HG03354 (cell line): Measurements from ENCODE around the gene ABAT.
"Not testable (repeated sequence)": the region's sequence is repeated elsewhere in the genome, so short reads cannot be mapped to it uniquely, and the experiment has no call there.

Source experiments
- ATAC-seq: cut with Tn5 transposase; IDR thresholded peaks from one replicate; pipeline ENCODE4 v1.9.1; 2021; ENCODE audit warnings: mild to moderate bottlenecking; ENCODE audit not compliant: unreplicated experiment, poor library complexity, severe bottlenecking

ABAT gene

GRCh38 chr16:8764525-8765250 lies 90.3 kb downstream of the ABAT start:
- ATAC-seq, result no peak

- no peak for ATAC-seq
Observed at GRCh38 chr16:8767176-8767575, 92.8 kb downstream of the ABAT start.

GRCh38 chr16:8768283-8768682 lies 93.9 kb downstream of the ABAT start:
- ATAC-seq, result no peak

GRCh38 chr16:8768692-8769091 lies 94.3 kb downstream of the ABAT start:
- no peak for ATAC-seq

- ATAC-seq, result no peak
Observed at GRCh38 chr16:8773537-8773936, 99.1 kb downstream of the ABAT start.

- no peak for ATAC-seq
Observed at GRCh38 chr16:8774208-8774607, 99.8 kb downstream of the ABAT start.

GRCh38 chr16:8775359-8775758 lies 100.9 kb downstream of the ABAT start:
- no peak for ATAC-seq

- ATAC-seq, result no peak
Observed at GRCh38 chr16:8776129-8776584, 101.7 kb downstream of the ABAT start.

- ATAC-seq, result no peak
Observed at GRCh38 chr16:8777217-8777616, 102.8 kb downstream of the ABAT start.

- no peak for ATAC-seq
Observed at GRCh38 chr16:8781797-8782196, 107.4 kb downstream of the ABAT start.

GRCh38 chr16:8782673-8783072 lies 108.3 kb downstream of the ABAT start:
- ATAC-seq, result no peak

GRCh38 chr16:8785408-8785807 lies 111.0 kb downstream of the ABAT start:
- ATAC-seq, result no peak

- not testable (repeated sequence) for ATAC-seq
Observed at GRCh38 chr16:8786316-8786715, 111.9 kb downstream of the ABAT start.

- ATAC-seq, result no peak
Observed at GRCh38 chr16:8788578-8789172, 114.3 kb downstream of the ABAT start.

- no peak for ATAC-seq
Observed at GRCh38 chr16:8795091-8795490, 120.7 kb downstream of the ABAT start.

- ATAC-seq, result no peak
Observed at GRCh38 chr16:8795818-8796217, 121.4 kb downstream of the ABAT start.

- ATAC-seq, result no peak
Observed at GRCh38 chr16:8796469-8797363, 122.3 kb downstream of the ABAT start.

- peak; percentile 95 for ATAC-seq
Observed at GRCh38 chr16:8797364-8798173, 123.2 kb downstream of the ABAT start, which contains the start of the genes PMM2 and TMEM186. TSS of gene PMM2 (plus strand) at chr16:8797839. CDS start at chr16:8797883, 44 bp downstream. TSS of gene TMEM186 (minus strand) at chr16:8797639. CDS start at chr16:8797614, 25 bp downstream.

GRCh38 chr16:8798174-8798527 lies 123.7 kb downstream of the ABAT start:
- ATAC-seq, result peak; percentile 13
